T-helper 2 cell treated with Interferon-gamma antibody and Interleukin-4, amounts not matched to agents 5 μg/mL and 100 μg/mL, for 36 hours (primary cell): Measurements from ENCODE around the gene THSD8.

Experiments
- DNase-seq: peaks from one replicate; pipeline ENCODE4 v3.0.0; 2021; ENCODE audit warnings: low spot score
- H3K27ac Mint-ChIP-seq: one replicate; pipeline ENCODE4 v1.8.0; 2021; ENCODE audit warnings: mild to moderate bottlenecking, mixed read lengths
- H3K27me3 Mint-ChIP-seq: one replicate; pipeline ENCODE4 v1.8.0; 2021; ENCODE audit warnings: low read depth, mixed read lengths
- H3K36me3 Mint-ChIP-seq: one replicate; pipeline ENCODE4 v1.8.0; 2021; ENCODE audit warnings: low read depth, mixed read lengths
- H3K4me1 Mint-ChIP-seq: one replicate; pipeline ENCODE4 v1.8.0; 2021; ENCODE audit warnings: low read depth, mixed read lengths
- H3K4me3 Mint-ChIP-seq: one replicate; pipeline ENCODE4 v1.8.0; 2022; ENCODE audit warnings: mild to moderate bottlenecking, moderate library complexity, mixed read lengths
- H3K9me3 Mint-ChIP-seq: one replicate; pipeline ENCODE4 v1.8.0; 2021; ENCODE audit warnings: mixed read lengths

The THSD8 gene

GRCh38 chr19:12785431-12786031 is 16.3 kb upstream of the THSD8 start:
- no peaks in the 10 kb centered on the region for H3K9me3 Mint-ChIP-seq
- no peak overlapping the region for H3K4me3 Mint-ChIP-seq
- no peaks in the 10 kb centered on the region for H3K36me3 Mint-ChIP-seq
- H3K4me1 Mint-ChIP-seq: peaks cover 25% of the 10 kb centered on the region
- H3K27me3 Mint-ChIP-seq: no peaks in the 10 kb centered on the region
- H3K27ac Mint-ChIP-seq: no peak overlapping the region
- DNase-seq: no peak

- Mint-ChIP-seq H3K4me3 (no peak overlapping the region), H3K27me3 (no peaks in the 10 kb centered on the region), H3K27ac (peak overlapping the region; percentile 37), H3K36me3 (no peaks in the 10 kb centered on the region), H3K9me3 (no peaks in the 10 kb centered on the region), H3K4me1 (peaks cover 31% of the 10 kb centered on the region)
- no peak for DNase-seq
Measured at GRCh38 chr19:12786141-12786870, 15.6 kb upstream of the THSD8 start.

- H3K27ac Mint-ChIP-seq: no peak overlapping the region
- no peaks in the 10 kb centered on the region for H3K9me3 Mint-ChIP-seq
- peaks cover 26% of the 10 kb centered on the region for H3K4me1 Mint-ChIP-seq
- no peak overlapping the region for H3K4me3 Mint-ChIP-seq
- DNase-seq: no peak
- H3K36me3 Mint-ChIP-seq: no peaks in the 10 kb centered on the region
- no peaks in the 10 kb centered on the region for H3K27me3 Mint-ChIP-seq
Measured at GRCh38 chr19:12786952-12787351, 14.9 kb upstream of the THSD8 start.

- H3K4me3 Mint-ChIP-seq: no peak overlapping the region
- H3K27ac Mint-ChIP-seq: peak overlapping the region; percentile 13
- no peaks in the 10 kb centered on the region for H3K9me3 Mint-ChIP-seq
- H3K27me3 Mint-ChIP-seq: no peaks in the 10 kb centered on the region
- no peak for DNase-seq
- H3K36me3 Mint-ChIP-seq: peaks cover 2% of the 10 kb centered on the region
- peaks cover 25% of the 10 kb centered on the region for H3K4me1 Mint-ChIP-seq
Measured at GRCh38 chr19:12787458-12787857, 14.4 kb upstream of the THSD8 start.

- H3K9me3 Mint-ChIP-seq: no peaks in the 10 kb centered on the region
Measured at GRCh38 chr19:12788042-12788681, 13.7 kb upstream of the THSD8 start.

GRCh38 chr19:12788682-12789097 is 13.2 kb upstream of the THSD8 start:
- H3K4me1 Mint-ChIP-seq: peaks cover 21% of the 10 kb centered on the region

More at GRCh38 chr19:12788042-12788681, 13.7 kb upstream of the THSD8 start:
- H3K36me3 Mint-ChIP-seq: peaks cover 5% of the 10 kb centered on the region
- H3K27me3 Mint-ChIP-seq: no peaks in the 10 kb centered on the region
- peaks cover 25% of the 10 kb centered on the region for H3K4me1 Mint-ChIP-seq
- no peak for DNase-seq
- H3K4me3 Mint-ChIP-seq: peak overlapping the region; percentile 10
- peak overlapping the region; percentile 80 for H3K27ac Mint-ChIP-seq

GRCh38 chr19:12789098-12789903 is 12.6 kb upstream of the THSD8 start:
- Mint-ChIP-seq H3K9me3 (no peaks in the 10 kb centered on the region), H3K27ac (peak overlapping the region; percentile 95), H3K4me3 (peak overlapping the region; percentile 88), H3K36me3 (peaks cover 7% of the 10 kb centered on the region), H3K4me1 (peaks cover 24% of the 10 kb centered on the region), H3K27me3 (no peaks in the 10 kb centered on the region)
- DNase-seq: peak; percentile 15

More at GRCh38 chr19:12788682-12789097, 13.2 kb upstream of the THSD8 start:
- Mint-ChIP-seq H3K36me3 (peaks cover 7% of the 10 kb centered on the region), H3K9me3 (no peaks in the 10 kb centered on the region), H3K27me3 (no peaks in the 10 kb centered on the region), H3K4me3 (peak overlapping the region; percentile 88), H3K27ac (peak overlapping the region; percentile 95)
- DNase-seq: peak; percentile 26

GRCh38 chr19:12789904-12790619 is 11.8 kb upstream of the THSD8 start:
- Mint-ChIP-seq H3K27ac (peak overlapping the region; percentile 91), H3K27me3 (no peaks in the 10 kb centered on the region), H3K4me3 (peak overlapping the region; percentile 95), H3K4me1 (peaks cover 30% of the 10 kb centered on the region), H3K9me3 (no peaks in the 10 kb centered on the region), H3K36me3 (peaks cover 7% of the 10 kb centered on the region)
- peak; percentile 98 for DNase-seq

GRCh38 chr19:12790628-12791344 is 11.1 kb upstream of the THSD8 start:
- Mint-ChIP-seq H3K27ac (peak overlapping the region; percentile 91), H3K36me3 (peaks cover 7% of the 10 kb centered on the region), H3K4me1 (peaks cover 31% of the 10 kb centered on the region), H3K27me3 (no peaks in the 10 kb centered on the region), H3K9me3 (no peaks in the 10 kb centered on the region), H3K4me3 (peak overlapping the region; percentile 95)
- peak; percentile 17 for DNase-seq

- H3K4me3 Mint-ChIP-seq: peak within 1 kb of the TSS; percentile 95
- H3K4me1 Mint-ChIP-seq: peaks cover 38% of the 10 kb centered on the region
- peak within 1 kb of the TSS; percentile 98 for H3K27ac Mint-ChIP-seq
- no peaks in the 10 kb centered on the region for H3K9me3 Mint-ChIP-seq
- H3K27me3 Mint-ChIP-seq: no peaks in the 10 kb centered on the region
- peaks cover 11% of the 10 kb centered on the region for H3K36me3 Mint-ChIP-seq
- peak; percentile 97 for DNase-seq
Measured at GRCh38 chr19:12791345-12792050, 10.4 kb upstream of the THSD8 start, which contains the start of gene JUNB. Gene JUNB, plus strand, starts transcription at chr19:12791486. Its CDS starts 286 bp downstream, at chr19:12791772.

- H3K36me3 Mint-ChIP-seq: peaks cover 13% of the 10 kb centered on the region
- DNase-seq: peak; percentile 76
- H3K4me3 Mint-ChIP-seq: peak overlapping the region; percentile 95
- H3K4me1 Mint-ChIP-seq: peaks cover 38% of the 10 kb centered on the region
- H3K27me3 Mint-ChIP-seq: no peaks in the 10 kb centered on the region
- H3K27ac Mint-ChIP-seq: peak overlapping the region; percentile 98
- H3K9me3 Mint-ChIP-seq: no peaks in the 10 kb centered on the region
Measured at GRCh38 chr19:12792051-12792852, 9.6 kb upstream of the THSD8 start.
